Measurements from ENCODE around the gene ZNF444. TPM values are rescaled to one million over a fixed set of nuclear protein-coding genes. Genes with fewer than 3 reads are reported as not detected.

The ZNF444 gene
- total and polyA plus RNA-seq, 9 of the 15 experiments (the other 6 are each of a cell fraction or from before 2014, with no cell fraction given): 0.39 to 40.0 (median 6.9) TPM

GRCh38 chr19:56140583-56141416 lies at the start of gene ZNF444 (continued):
- TF ChIP-seq, protein P1, sequence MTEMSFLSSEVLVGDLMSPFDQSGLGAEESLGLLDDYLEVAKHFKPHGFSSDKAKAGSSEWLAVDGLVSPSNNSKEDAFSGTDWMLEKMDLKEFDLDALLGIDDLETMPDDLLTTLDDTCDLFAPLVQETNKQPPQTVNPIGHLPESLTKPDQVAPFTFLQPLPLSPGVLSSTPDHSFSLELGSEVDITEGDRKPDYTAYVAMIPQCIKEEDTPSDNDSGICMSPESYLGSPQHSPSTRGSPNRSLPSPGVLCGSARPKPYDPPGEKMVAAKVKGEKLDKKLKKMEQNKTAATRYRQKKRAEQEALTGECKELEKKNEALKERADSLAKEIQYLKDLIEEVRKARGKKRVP (CRISPR knock-in tag; IDR thresholded peaks at IDR 0.05): peak; percentile 65; the same call in 1 of the 2 replicates
- peak; percentile 64 for TF ChIP-seq MEIS2 (IDR thresholded peaks at IDR 0.05; ENCODE audit: partially characterized antibody)
- no peak for TF ChIP-seq MITF (IDR thresholded peaks at IDR 0.05)
- TF ChIP-seq USF2 (CRISPR knock-in tag; IDR thresholded peaks at IDR 0.05): no peak
- TF ChIP-seq ZKSCAN3 (CRISPR knock-in tag; IDR thresholded peaks at IDR 0.05): no peak
- 0 out of 2 replicates have a peak, but pooled peaks have one; percentile 6 for TF ChIP-seq SMARCE1 (IDR thresholded peaks at IDR 0.05)
- TF ChIP-seq OTX1 (CRISPR knock-in tag; IDR thresholded peaks at IDR 0.05): peak; percentile 12; the same call in 1 of the 2 replicates
- TF ChIP-seq PRMT5 (CRISPR knock-in tag; IDR thresholded peaks at IDR 0.05): no peak
- TF ChIP-seq NEUROD1 (IDR thresholded peaks at IDR 0.05; ENCODE audit: borderline replicate concordance, low read depth, low read length, partially characterized antibody): no peak
- TF ChIP-seq XRCC4 (IDR thresholded peaks at IDR 0.05; ENCODE audit: extremely low read depth, insufficient read depth, insufficient read length): no peak
- no peak for TF ChIP-seq NUFIP1 (IDR thresholded peaks at IDR 0.05; ENCODE audit: partially characterized antibody)
- peak; percentile 81 for TF ChIP-seq ZNF444 (CRISPR knock-in tag; IDR thresholded peaks at IDR 0.05)
- no peak for TF ChIP-seq SNAPC5 (CRISPR knock-in tag; IDR thresholded peaks at IDR 0.05)
- TF ChIP-seq MAFG (tag; conservative IDR thresholded peaks at IDR 0.05): no peak
- TF ChIP-seq, protein P2, sequence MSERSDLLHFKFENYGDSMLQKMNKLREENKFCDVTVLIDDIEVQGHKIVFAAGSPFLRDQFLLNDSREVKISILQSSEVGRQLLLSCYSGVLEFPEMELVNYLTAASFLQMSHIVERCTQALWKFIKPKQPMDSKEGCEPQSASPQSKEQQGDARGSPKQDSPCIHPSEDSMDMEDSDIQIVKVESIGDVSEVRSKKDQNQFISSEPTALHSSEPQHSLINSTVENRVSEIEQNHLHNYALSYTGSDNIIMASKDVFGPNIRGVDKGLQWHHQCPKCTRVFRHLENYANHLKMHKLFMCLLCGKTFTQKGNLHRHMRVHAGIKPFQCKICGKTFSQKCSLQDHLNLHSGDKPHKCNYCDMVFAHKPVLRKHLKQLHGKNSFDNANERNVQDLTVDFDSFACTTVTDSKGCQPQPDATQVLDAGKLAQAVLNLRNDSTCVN (CRISPR knock-in tag; IDR thresholded peaks at IDR 0.05): no peak
- no peak for TF ChIP-seq STAT5B (CRISPR knock-in tag; IDR thresholded peaks at IDR 0.05)
- no peak for TF ChIP-seq TEAD2 (tag; IDR thresholded peaks at IDR 0.05)
- no peak for TF ChIP-seq JUNB (CRISPR knock-in tag; conservative IDR thresholded peaks at IDR 0.05)
- no peak for TF ChIP-seq CBX8 (IDR thresholded peaks at IDR 0.05; ENCODE audit: borderline replicate concordance, extremely low read depth, low read depth, low read length, poor library complexity, severe bottlenecking)
- TF ChIP-seq NCOA2 (IDR thresholded peaks at IDR 0.05; ENCODE audit: partially characterized antibody in 2 of 2): no peak
- no peak for TF ChIP-seq ZFP36 (IDR thresholded peaks at IDR 0.05; ENCODE audit: low read depth, low read length, partially characterized antibody)
- TF ChIP-seq RNF219 (CRISPR knock-in tag; IDR thresholded peaks at IDR 0.05): no peak
